ENCODE data around the gene ERVFRD-1.
"Not testable (repeated sequence)": the region's sequence is repeated elsewhere in the genome, so short reads cannot be mapped to it uniquely, and the experiment has no call there.

The ERVFRD-1 gene

GRCh38 chr6:11139051-11139960, 27.8 kb upstream of the ERVFRD-1 start:
- no peaks in the 10 kb centered on the region for H3K9me3 Mint-ChIP-seq
- peak; percentile 89 for ATAC-seq
- peaks cover 14% of the 10 kb centered on the region for H3K36me3 Mint-ChIP-seq
- H3K27me3 Mint-ChIP-seq, result no peaks in the 10 kb centered on the region
- H3K27ac Mint-ChIP-seq, result peak overlapping the region; percentile 60
- H3K4me3 Mint-ChIP-seq, result no peak overlapping the region
- H3K4me1 Mint-ChIP-seq, result peaks cover 22% of the 10 kb centered on the region

- Mint-ChIP-seq H3K27me3 (no peaks in the 10 kb centered on the region), H3K4me1 (peaks cover 23% of the 10 kb centered on the region), H3K9me3 (no peaks in the 10 kb centered on the region), H3K36me3 (peaks cover 16% of the 10 kb centered on the region), H3K4me3 (no peak overlapping the region), H3K27ac (no peak overlapping the region)
- no peak for ATAC-seq
These were observed 25.3 kb upstream of the ERVFRD-1 start for GRCh38 chr6:11136809-11137208.

DNA sequence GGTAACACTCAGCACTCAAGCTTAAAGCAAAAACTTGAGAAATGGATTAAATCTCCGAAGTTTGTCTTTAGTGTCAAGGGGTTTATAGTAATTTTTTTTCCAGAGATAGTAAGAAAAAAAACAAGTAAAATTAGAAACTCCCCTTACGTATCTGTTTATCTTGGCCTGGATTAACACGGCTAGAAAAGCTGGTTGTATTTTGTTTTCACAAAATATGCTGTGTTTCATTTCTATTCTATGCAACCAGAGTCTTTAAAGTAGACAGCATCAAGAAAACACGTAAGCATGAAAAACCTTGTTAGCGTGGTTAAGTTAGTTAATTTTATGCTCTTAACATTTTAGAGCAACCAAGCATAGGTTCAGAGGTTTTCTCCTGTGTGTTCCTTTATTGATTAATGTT, 21.8 kb upstream of the ERVFRD-1 start:
- Mint-ChIP-seq H3K9me3 (no peaks in the 10 kb centered on the region), H3K36me3 (peaks cover 16% of the 10 kb centered on the region), H3K4me1 (peaks cover 24% of the 10 kb centered on the region), H3K27ac (no peak overlapping the region), H3K27me3 (no peaks in the 10 kb centered on the region), H3K4me3 (no peak overlapping the region)
- no peak for ATAC-seq

- H3K4me3 Mint-ChIP-seq, result no peak overlapping the region
- H3K36me3 Mint-ChIP-seq, result peaks cover 19% of the 10 kb centered on the region
- ATAC-seq, result no peak
- H3K4me1 Mint-ChIP-seq, result peaks cover 24% of the 10 kb centered on the region
- no peak overlapping the region for H3K27ac Mint-ChIP-seq
- H3K27me3 Mint-ChIP-seq, result no peaks in the 10 kb centered on the region
- no peaks in the 10 kb centered on the region for H3K9me3 Mint-ChIP-seq
These were observed 20.8 kb upstream of the ERVFRD-1 start for GRCh38 chr6:11132194-11132888.

DNA sequence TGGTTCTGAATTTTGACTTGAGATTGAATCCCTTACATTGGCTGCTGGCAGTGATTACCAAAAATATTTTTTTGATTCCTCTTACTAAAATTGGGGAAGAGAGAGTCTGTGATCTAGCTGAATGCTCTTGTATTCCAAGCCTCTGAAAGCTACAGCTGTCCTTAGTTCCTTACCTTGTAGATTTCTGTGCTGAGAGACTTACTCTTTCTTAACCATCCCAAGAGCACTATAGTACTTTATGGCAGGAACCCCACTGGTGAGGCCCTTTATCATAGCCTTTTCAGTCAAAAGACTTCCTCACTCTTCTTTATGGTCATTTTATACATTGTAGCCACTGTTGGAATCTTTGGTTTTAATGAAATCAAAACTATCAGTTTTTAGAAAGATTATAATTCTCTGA, 19.1 kb upstream of the ERVFRD-1 start:
- Mint-ChIP-seq H3K4me1 (peaks cover 24% of the 10 kb centered on the region), H3K9me3 (no peaks in the 10 kb centered on the region), H3K27me3 (no peaks in the 10 kb centered on the region), H3K4me3 (no peak overlapping the region), H3K27ac (no peak overlapping the region), H3K36me3 (peaks cover 26% of the 10 kb centered on the region)
- no peak for ATAC-seq

DNA sequence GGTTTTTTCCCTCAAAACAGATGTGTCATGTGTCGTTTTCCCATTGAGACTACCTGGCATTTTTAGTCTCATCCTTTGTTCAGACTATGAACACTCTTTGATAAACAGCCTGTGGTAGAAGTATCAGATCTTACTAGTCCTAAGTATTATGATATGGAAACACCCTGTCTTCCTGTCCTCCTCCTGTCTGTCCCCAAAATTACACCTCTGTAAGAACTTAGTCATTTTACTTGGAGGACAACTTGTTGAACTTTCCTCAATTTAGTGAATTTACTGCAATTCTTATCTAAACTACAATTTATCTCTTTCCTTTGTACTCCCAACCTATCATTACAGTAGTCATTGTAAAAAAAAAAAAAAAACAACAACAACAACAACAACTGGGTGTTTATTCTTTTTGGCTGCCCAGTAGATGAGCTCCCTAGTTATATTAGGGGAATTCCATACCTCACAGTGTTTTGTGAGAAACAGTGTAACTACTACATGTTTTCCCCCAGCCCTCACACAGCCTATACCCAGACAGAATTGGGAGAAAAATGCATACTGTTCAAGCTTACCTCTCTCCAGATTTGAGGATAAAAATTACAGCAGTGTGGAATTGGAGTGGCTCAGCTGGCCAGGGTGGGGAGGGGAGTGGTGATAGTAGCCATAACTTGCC, 18.5 kb upstream of the ERVFRD-1 start:
- Mint-ChIP-seq H3K4me3 (no peak overlapping the region), H3K4me1 (peaks cover 24% of the 10 kb centered on the region), H3K9me3 (no peaks in the 10 kb centered on the region), H3K27me3 (no peaks in the 10 kb centered on the region), H3K36me3 (peaks cover 24% of the 10 kb centered on the region), H3K27ac (no peak overlapping the region)
- no peak for ATAC-seq

- H3K4me1 Mint-ChIP-seq, result peaks cover 20% of the 10 kb centered on the region
- H3K9me3 Mint-ChIP-seq, result no peaks in the 10 kb centered on the region
- H3K4me3 Mint-ChIP-seq, result no peak overlapping the region
- H3K27me3 Mint-ChIP-seq, result no peaks in the 10 kb centered on the region
- no peak for ATAC-seq
- H3K36me3 Mint-ChIP-seq, result peaks cover 15% of the 10 kb centered on the region
- H3K27ac Mint-ChIP-seq, result no peak overlapping the region
These were observed 17.1 kb upstream of the ERVFRD-1 start for GRCh38 chr6:11128608-11129007.

- Mint-ChIP-seq H3K4me3 (no peak overlapping the region), H3K27ac (no peak overlapping the region), H3K4me1 (peaks cover 34% of the 10 kb centered on the region)
These were observed 15.4 kb upstream of the ERVFRD-1 start for GRCh38 chr6:11126876-11127275.

GRCh38 chr6:11123978-11124377, 12.5 kb upstream of the ERVFRD-1 start:
- H3K9me3 Mint-ChIP-seq, result no peaks in the 10 kb centered on the region
- no peak overlapping the region for H3K27ac Mint-ChIP-seq
- peaks cover 24% of the 10 kb centered on the region for H3K36me3 Mint-ChIP-seq
- no peak overlapping the region for H3K4me3 Mint-ChIP-seq
- peaks cover 40% of the 10 kb centered on the region for H3K4me1 Mint-ChIP-seq
- no peak for ATAC-seq
- no peaks in the 10 kb centered on the region for H3K27me3 Mint-ChIP-seq

More at GRCh38 chr6:11126876-11127275, 15.4 kb upstream of the ERVFRD-1 start:
- ATAC-seq, result no peak
- H3K36me3 Mint-ChIP-seq, result peaks cover 15% of the 10 kb centered on the region
- no peaks in the 10 kb centered on the region for H3K27me3 Mint-ChIP-seq
- no peaks in the 10 kb centered on the region for H3K9me3 Mint-ChIP-seq

GRCh38 chr6:11122380-11122779, 10.9 kb upstream of the ERVFRD-1 start:
- no peaks in the 10 kb centered on the region for H3K9me3 Mint-ChIP-seq
- peak; percentile 51 for ATAC-seq
- H3K4me3 Mint-ChIP-seq, result no peak overlapping the region
- H3K27me3 Mint-ChIP-seq, result no peaks in the 10 kb centered on the region
- peaks cover 25% of the 10 kb centered on the region for H3K36me3 Mint-ChIP-seq
- H3K27ac Mint-ChIP-seq, result no peak overlapping the region
- peaks cover 41% of the 10 kb centered on the region for H3K4me1 Mint-ChIP-seq

DNA sequence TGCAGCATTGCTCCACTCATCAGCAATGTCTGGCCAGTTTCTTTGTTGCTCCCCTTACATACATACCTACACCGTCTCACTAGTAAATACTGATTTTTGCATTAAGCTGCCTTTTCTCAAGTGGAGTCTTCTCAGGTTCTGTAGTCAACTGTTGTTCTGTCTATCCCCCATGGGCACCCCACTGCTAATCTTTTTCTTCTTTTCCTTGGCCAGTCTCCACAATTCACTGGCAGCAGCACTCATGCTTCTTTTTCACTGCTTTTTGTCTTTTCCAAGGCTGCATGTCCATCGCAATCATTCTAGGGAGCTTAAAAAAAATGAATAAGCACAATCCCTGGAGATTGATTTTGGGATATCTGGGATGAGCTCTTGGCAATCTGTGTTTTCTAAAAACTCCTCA, 10.3 kb upstream of the ERVFRD-1 start:
- H3K9me3 Mint-ChIP-seq, result no peaks in the 10 kb centered on the region

GRCh38 chr6:11120271-11121005, 8.9 kb upstream of the ERVFRD-1 start:
- peaks cover 13% of the 10 kb centered on the region for H3K36me3 Mint-ChIP-seq
- no peak overlapping the region for H3K4me3 Mint-ChIP-seq
- H3K9me3 Mint-ChIP-seq, result no peaks in the 10 kb centered on the region
- H3K27me3 Mint-ChIP-seq, result no peaks in the 10 kb centered on the region
- no peak overlapping the region for H3K27ac Mint-ChIP-seq
- peaks cover 56% of the 10 kb centered on the region for H3K4me1 Mint-ChIP-seq
- ATAC-seq, result no peak

More for the DNA sequence above, 10.3 kb upstream of the ERVFRD-1 start:
- Mint-ChIP-seq H3K4me1 (peaks cover 42% of the 10 kb centered on the region), H3K27me3 (no peaks in the 10 kb centered on the region), H3K4me3 (no peak overlapping the region), H3K27ac (no peak overlapping the region), H3K36me3 (peaks cover 20% of the 10 kb centered on the region)
- no peak for ATAC-seq

GRCh38 chr6:11115808-11116536, 4.4 kb upstream of the ERVFRD-1 start:
- H3K4me1 Mint-ChIP-seq, result peaks cover 46% of the 10 kb centered on the region
- H3K27ac Mint-ChIP-seq, H3K4me3 Mint-ChIP-seq, H3K9me3 Mint-ChIP-seq, H3K27me3 Mint-ChIP-seq, ATAC-seq: not testable (repeated sequence)
- peaks cover 27% of the 10 kb centered on the region for H3K36me3 Mint-ChIP-seq

DNA sequence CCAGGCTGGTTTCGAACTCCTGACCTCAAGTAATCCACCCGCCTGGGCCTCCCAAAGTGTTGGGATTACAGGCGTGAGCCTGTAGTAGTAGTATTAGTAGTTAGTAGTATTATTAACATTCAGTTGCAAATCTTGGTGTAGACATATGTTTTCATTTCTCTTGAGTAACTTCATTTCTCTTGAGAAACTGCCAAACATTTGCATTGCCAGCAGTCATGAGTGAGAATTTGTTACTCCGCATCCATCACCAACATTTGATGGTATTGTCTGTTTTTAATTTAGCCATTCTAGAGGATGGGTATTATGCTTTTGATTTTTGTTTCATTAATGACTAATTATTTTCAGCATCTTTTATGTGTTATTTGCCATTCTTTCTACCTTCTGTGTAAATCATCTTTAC, 1.5 kb upstream of the ERVFRD-1 start:
- peaks cover 38% of the 10 kb centered on the region for H3K4me1 Mint-ChIP-seq
- no peak overlapping the region for H3K27ac Mint-ChIP-seq
- H3K9me3 Mint-ChIP-seq, result no peaks in the 10 kb centered on the region
- H3K36me3 Mint-ChIP-seq, result peaks cover 16% of the 10 kb centered on the region
- H3K27me3 Mint-ChIP-seq, result no peaks in the 10 kb centered on the region
- no peak overlapping the region for H3K4me3 Mint-ChIP-seq
- no peak for ATAC-seq

Measured in stimulated activated memory B cell treated with anti-CD40 and anti-IgM and Interleukin-4, amounts not matched to agents 10 μg/mL and 1 μg/mL and 100 μg/mL, for 72 hours (primary cell).